ENCODE results near the gene ATMIN.

- TF ChIP-seq CTCF (IDR thresholded peaks at IDR 0.05) = no peak
- TF ChIP-seq POLR2AphosphoS5 (IDR thresholded peaks at IDR 0.05) = no peak
- TF ChIP-seq EP300 (IDR thresholded peaks at IDR 0.05) = no peak
Observed at GRCh38 chr16:80991792-80992430, 43.7 kb upstream of the ATMIN start.

All from suprapubic skin (tissue), 4 donors.